ENCODE measurements around the gene SLC16A5.

SLC16A5 gene

DNA sequence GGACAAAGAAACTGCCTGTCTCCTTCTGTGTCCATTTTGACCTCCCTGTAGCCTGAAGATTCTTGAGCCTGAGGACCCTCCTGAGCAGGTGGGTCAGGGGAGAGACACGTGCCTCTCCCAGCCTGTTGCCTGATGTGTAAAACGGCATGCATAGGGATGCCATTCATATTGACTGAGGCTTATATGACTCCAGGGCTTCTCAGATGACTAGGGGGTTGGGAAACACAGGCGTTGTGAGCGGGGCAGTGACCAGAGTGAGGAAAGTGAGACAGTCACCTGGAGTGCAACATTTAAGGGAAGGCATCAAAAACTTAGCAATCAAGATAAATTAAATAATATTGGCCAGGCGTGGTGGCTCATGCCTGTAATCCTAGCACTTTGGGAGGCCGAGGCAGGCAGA, 5.1 kb upstream of the SLC16A5 start:
- DNase-seq (ENCODE audit: insufficient read length, low spot score) (no peak), FAIRE-seq (no peak)
- TF ChIP-seq POLR2AphosphoS5 (IDR thresholded peaks at IDR 0.05; ENCODE audit: low read depth, low read length) (no peak), TAF1 (IDR thresholded peaks at IDR 0.05; ENCODE audit: low read depth, low read length) (no peak), POLR2A (IDR thresholded peaks at IDR 0.05; ENCODE audit: low read depth, low read length) (no peak), PAX5 (IDR thresholded peaks at IDR 0.05; ENCODE audit: insufficient read depth, low read length, severe bottlenecking) (no peak), SPI1 (IDR thresholded peaks at IDR 0.05; ENCODE audit: low read depth, low read length) (no peak), POU2F2 (IDR thresholded peaks at IDR 0.05; ENCODE audit: low read depth, low read length) (no peak)

DNA sequence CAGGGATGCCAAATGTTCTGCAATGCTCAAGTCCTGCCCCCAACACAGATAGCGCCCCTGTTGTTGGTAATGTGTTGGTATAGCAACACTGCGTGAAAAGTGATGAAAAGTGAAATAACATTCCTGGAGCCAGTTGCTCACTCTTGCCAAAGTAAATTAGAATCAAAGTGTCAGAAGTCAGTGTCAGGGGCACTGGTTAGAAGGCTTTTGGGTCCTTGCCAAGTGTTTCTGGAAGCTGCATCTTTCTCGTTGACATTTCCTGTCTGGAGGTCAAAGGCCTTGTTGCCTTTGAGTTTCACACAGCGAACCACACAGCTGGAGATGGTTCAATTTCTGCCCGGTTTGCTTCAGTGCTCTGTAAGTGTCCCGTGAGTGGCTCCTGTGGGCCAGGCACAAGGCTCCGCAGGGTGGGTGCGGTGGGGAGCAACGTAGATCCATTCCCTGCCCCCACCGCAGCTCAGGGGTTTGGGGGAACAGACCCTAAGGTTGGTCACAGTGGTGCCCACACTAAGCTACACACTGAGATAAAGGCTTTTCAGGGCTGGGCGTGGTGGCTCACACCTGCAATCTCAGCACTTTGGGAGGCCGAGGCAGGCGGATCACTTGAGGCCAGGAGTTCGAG, 3.6 kb upstream of the SLC16A5 start:
- DNase-seq (ENCODE audit: insufficient read length, low spot score) (no peak), FAIRE-seq (no peak)
- TF ChIP-seq PAX5 (IDR thresholded peaks at IDR 0.05; ENCODE audit: insufficient read depth, low read length, severe bottlenecking) (no peak), POLR2AphosphoS5 (IDR thresholded peaks at IDR 0.05; ENCODE audit: low read depth, low read length) (no peak), SPI1 (IDR thresholded peaks at IDR 0.05; ENCODE audit: low read depth, low read length) (no peak), POLR2A (IDR thresholded peaks at IDR 0.05; ENCODE audit: low read depth, low read length) (no peak), TAF1 (IDR thresholded peaks at IDR 0.05; ENCODE audit: low read depth, low read length) (no peak), POU2F2 (IDR thresholded peaks at IDR 0.05; ENCODE audit: low read depth, low read length) (no peak)

DNA sequence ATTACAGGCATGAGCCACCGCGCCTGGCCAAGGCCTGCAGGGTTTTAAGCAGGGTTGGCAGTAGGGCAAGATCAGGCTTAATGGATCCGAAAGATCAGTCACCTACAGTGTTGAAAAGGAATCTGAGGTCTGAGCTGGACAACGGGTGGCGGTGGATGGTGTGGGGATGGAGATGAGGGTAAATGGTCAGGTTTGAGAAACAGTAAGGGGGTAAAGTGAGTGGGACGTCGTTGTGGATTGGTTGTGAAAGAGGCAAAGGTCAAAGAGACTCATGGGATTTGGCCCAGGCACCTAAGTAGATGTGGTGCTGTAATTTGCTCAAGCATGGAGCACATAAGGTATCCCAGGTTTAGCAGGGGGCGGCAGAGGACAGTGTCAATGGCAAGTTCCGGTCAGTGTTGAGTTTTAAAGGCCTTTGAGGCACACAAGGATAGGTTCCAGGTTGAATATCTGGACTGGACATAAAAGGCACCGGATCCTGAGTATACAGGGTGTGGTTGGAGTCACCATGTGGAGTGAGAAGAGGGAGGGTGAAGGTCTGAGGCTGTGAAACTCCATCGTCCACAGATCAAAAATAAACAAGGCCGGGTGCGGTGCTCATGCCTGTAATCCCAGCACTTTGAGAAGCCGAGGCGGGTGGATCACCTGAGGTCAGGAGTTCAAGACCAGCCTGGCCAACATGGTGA, 1.1 kb upstream of the SLC16A5 start:
- TF ChIP-seq TAF1 (IDR thresholded peaks at IDR 0.05; ENCODE audit: low read depth, low read length) (no peak), POLR2AphosphoS5 (IDR thresholded peaks at IDR 0.05; ENCODE audit: low read depth, low read length) (no peak), POU2F2 (IDR thresholded peaks at IDR 0.05; ENCODE audit: low read depth, low read length) (no peak), POLR2A (IDR thresholded peaks at IDR 0.05; ENCODE audit: low read depth, low read length) (no peak), PAX5 (IDR thresholded peaks at IDR 0.05; ENCODE audit: insufficient read depth, low read length, severe bottlenecking) (no peak), SPI1 (IDR thresholded peaks at IDR 0.05; ENCODE audit: low read depth, low read length) (no peak)
- no peak for FAIRE-seq
- no peak for DNase-seq (ENCODE audit: insufficient read length, low spot score)

DNA sequence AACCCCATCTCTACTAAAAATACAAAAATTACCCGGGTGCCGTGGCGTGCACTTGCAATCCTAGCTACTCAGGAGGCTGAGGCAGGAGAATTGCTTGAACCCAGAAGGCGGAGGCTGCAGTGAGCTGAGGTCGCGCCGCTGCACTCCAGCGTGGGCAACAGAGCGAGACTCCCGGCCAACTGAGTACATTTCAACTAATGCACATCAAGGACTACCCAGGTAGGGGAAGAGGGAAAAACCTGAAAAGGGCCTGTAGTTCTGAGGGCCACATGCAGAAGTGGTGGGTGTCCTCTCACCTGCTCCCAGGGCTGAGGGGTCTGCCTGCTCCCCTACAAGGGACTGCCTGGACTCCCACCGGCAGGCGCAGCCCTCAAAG, 584 bp upstream of the SLC16A5 start:
- no peak for FAIRE-seq
- no peak for DNase-seq (ENCODE audit: insufficient read length, low spot score)
- TF ChIP-seq PAX5 (IDR thresholded peaks at IDR 0.05; ENCODE audit: insufficient read depth, low read length, severe bottlenecking) (no peak), POLR2A (IDR thresholded peaks at IDR 0.05; ENCODE audit: low read depth, low read length) (no peak), SPI1 (IDR thresholded peaks at IDR 0.05; ENCODE audit: low read depth, low read length) (no peak)

DNA sequence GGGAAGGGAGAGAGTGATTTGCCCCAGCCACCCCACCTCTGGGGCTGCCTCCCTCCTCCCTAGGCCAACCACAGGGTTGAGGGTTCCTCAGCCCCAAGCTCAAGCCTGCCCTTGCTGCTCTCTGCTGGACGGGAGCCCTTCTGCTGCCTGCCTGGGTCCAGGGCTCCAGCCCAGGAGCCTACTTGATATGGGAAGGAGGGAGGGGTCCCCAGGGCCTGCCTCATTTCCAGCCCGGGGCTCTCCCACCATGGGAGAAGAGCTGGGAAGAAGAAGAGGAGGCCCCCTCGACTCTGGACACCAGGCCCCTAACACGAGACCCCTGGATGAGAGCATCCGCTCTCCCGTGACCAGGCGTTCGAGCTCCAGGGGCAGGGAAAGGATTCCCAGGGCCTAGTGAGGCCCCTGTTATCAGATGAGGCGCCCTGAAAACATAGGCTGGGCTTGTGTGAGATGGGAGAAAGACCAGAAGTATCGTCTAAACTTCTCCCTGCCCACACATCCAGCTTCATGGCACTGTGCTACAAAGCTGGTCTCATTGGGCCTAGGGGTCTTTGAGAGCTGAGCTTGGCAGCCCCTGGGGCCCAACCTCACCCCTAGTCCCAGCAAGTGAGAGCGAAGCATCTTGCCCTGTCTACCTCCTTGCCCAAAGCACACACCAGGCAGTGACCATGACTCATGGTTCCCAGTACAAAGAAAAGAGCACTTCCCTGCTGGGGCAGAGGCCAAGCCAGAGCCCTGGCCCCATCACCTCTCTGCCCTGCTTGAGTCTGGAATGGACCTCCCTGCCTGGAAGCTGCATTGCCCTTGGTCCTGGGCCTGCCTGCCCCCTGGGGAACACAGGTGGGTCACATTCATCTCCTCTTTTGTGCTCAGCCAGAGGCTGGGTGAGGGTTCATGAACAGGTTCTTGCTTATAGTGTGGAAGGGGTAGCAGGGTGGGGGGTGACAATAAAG, 987 bp downstream of the SLC16A5 start:
- FAIRE-seq: no peak
- no peak for DNase-seq (ENCODE audit: insufficient read length, low spot score)
- TF ChIP-seq SPI1 (IDR thresholded peaks at IDR 0.05; ENCODE audit: low read depth, low read length) (0 out of 2 replicates have a peak, but pooled peaks have one; percentile 4), PAX5 (IDR thresholded peaks at IDR 0.05; ENCODE audit: insufficient read depth, low read length, severe bottlenecking) (no peak), POU2F2 (IDR thresholded peaks at IDR 0.05; ENCODE audit: low read depth, low read length) (no peak), POLR2A (IDR thresholded peaks at IDR 0.05; ENCODE audit: low read depth, low read length) (no peak)

DNA sequence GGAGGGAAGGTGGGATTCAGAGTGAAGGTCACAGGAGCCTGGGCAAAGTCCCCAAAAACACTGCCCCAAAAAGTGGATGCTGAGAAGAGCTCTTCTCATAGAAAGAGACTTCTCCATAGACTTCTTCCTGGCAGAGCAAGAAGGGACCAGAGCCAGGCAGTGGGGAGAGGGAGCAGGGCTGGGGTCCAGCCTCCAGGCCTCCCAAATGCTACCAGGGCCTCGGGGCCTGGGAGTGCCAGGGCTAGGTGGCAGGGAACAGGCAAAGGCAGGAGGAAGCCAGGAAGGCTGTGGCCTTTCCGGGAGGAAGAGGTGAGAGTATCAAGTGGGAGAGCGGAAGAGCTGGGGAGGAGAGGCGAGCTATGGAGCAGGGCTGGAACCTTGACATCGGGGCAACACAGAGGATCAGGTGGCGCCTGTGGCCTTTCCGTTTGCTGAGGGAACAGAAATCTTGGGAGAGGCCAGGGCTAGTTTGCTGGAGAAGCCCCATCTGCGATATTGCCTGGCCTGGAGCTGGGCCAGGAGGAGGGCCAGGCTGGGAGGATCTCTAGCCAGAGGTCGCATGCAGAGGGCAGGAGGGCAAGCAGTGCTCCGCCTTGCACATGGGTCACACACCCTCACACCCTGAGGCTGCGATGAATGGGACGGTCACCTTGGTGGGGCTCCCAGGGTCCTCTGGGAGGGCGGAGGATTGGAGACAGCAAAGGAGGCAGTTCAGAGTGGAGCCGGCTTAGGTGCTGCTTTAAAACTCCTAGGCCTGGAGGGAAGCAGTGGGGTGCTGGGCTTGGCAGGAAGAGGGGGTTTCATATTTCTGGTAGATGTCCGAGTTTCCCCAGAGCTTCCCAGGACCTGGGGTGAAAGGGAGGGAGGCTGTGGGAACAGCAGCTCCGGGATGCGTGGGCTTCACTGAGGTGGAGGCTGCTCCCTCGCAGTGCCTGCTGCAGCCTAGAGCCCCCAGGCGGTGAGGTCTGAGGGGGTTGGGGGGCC, 3.4 kb downstream of the SLC16A5 start:
- no peak for DNase-seq (ENCODE audit: insufficient read length, low spot score)
- no peak for FAIRE-seq
- TF ChIP-seq POLR2A (IDR thresholded peaks at IDR 0.05; ENCODE audit: low read depth, low read length): no peak
- TF ChIP-seq SPI1 (IDR thresholded peaks at IDR 0.05; ENCODE audit: low read depth, low read length): no peak
- no peak for TF ChIP-seq POU2F2 (IDR thresholded peaks at IDR 0.05; ENCODE audit: low read depth, low read length)
- TF ChIP-seq TAF1 (IDR thresholded peaks at IDR 0.05; ENCODE audit: low read depth, low read length): no peak
- no peak for TF ChIP-seq POLR2AphosphoS5 (IDR thresholded peaks at IDR 0.05; ENCODE audit: low read depth, low read length)
- no peak for TF ChIP-seq PAX5 (IDR thresholded peaks at IDR 0.05; ENCODE audit: insufficient read depth, low read length, severe bottlenecking)

DNA sequence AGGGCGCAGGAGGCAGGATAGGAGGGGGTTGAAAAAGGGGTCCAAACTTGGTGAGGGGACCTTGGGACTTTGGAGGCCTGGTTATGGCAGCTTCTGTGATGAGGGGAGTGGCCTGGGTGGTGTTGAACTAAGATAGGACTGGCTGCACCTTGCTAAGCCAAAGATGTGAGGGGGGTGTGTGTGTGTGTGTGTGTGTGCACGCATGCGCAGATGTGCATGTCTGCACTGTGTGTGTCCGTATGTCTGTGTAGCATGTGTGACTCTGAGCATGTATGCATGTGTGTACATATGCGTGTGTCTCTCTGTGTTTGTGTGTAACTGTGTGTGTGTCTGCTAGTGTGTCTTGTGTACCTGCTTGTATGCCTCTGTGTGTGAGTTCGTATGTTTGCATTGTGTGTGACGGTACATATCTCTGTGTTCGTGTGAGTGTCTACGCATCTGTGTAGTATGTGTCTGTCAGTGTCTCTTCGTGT, 4.1 kb downstream of the SLC16A5 start:
- TF ChIP-seq POLR2AphosphoS5 (IDR thresholded peaks at IDR 0.05; ENCODE audit: low read depth, low read length) (no peak), PAX5 (IDR thresholded peaks at IDR 0.05; ENCODE audit: insufficient read depth, low read length, severe bottlenecking) (no peak), POU2F2 (IDR thresholded peaks at IDR 0.05; ENCODE audit: low read depth, low read length) (no peak), SPI1 (IDR thresholded peaks at IDR 0.05; ENCODE audit: low read depth, low read length) (no peak), TAF1 (IDR thresholded peaks at IDR 0.05; ENCODE audit: low read depth, low read length) (no peak), POLR2A (IDR thresholded peaks at IDR 0.05; ENCODE audit: low read depth, low read length) (no peak)
- no peak for FAIRE-seq
- DNase-seq (ENCODE audit: insufficient read length, low spot score): no peak

DNA sequence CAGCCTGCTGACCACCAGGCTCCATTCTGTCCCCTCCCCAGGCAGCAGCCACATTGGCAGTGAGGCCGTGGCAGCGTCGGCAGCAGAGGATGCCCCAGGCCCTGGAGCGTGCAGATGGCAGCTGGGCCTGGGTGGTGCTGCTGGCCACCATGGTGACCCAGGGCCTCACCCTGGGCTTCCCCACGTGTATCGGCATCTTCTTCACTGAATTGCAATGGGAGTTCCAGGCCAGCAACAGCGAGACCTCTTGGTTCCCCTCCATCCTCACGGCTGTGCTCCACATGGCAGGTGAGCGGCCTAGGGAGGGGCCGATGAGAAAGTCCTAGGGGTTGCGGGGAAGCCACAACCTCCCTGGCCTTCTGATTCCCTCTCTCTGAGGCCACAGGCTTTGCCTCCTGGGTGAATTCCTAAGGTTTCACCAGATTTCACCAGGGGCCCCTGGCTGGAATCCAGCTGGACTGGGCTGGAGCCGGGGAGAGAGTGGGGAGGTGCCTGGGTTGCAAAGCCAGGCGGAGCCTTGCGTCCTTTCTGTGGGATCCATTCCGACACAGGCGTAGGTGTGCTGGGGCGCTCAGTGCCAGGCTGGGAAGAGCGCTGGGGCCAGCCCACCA, 5.9 kb downstream of the SLC16A5 start:
- TF ChIP-seq POLR2AphosphoS5 (IDR thresholded peaks at IDR 0.05; ENCODE audit: low read depth, low read length): no peak
- TF ChIP-seq SPI1 (IDR thresholded peaks at IDR 0.05; ENCODE audit: low read depth, low read length): no peak
- TF ChIP-seq POLR2A (IDR thresholded peaks at IDR 0.05; ENCODE audit: low read depth, low read length): no peak
- no peak for TF ChIP-seq POU2F2 (IDR thresholded peaks at IDR 0.05; ENCODE audit: low read depth, low read length)
- no peak for TF ChIP-seq PAX5 (IDR thresholded peaks at IDR 0.05; ENCODE audit: insufficient read depth, low read length, severe bottlenecking)
- TF ChIP-seq TAF1 (IDR thresholded peaks at IDR 0.05; ENCODE audit: low read depth, low read length): no peak
- no peak for FAIRE-seq
- DNase-seq (ENCODE audit: insufficient read length, low spot score): no peak
